Measurements from ENCODE around the gene DLEC1. TPM values are rescaled to one million over a fixed set of nuclear protein-coding genes. Genes with fewer than 3 reads are reported as not detected.

DLEC1 gene
- polyA plus RNA-seq, 1 donor from 2014 or later = 0.25 TPM

GRCh38 chr3:38038447-38038911 is 529 bp upstream of the DLEC1 start:
- H3K9me2 ChIP-seq (ENCODE audit: insufficient read depth, low read length) = no peaks in the 10 kb centered on the region
- no peaks in the 10 kb centered on the region for H3K79me2 ChIP-seq (replicated peaks; ENCODE audit: insufficient read depth, low read length)
- peaks cover 20% of the 10 kb centered on the region for H3K27me3 ChIP-seq (ENCODE audit: insufficient read depth, low read depth, low read length)
- H4K20me1 ChIP-seq (ENCODE audit: insufficient read depth) = no peaks in the 10 kb centered on the region
- peak overlapping the region; percentile 28 for H3K4me2 ChIP-seq (ENCODE audit: low read length)
- no peak for TF ChIP-seq MXI1 (conservative IDR thresholded peaks at IDR 0.05; ENCODE audit: poor library complexity, severe bottlenecking)
- H3K4me3 ChIP-seq (ENCODE audit: low read length) = peak overlapping the region; percentile 68
- H3K27ac ChIP-seq (ENCODE audit: low read length) = no peak overlapping the region
- H3F3A ChIP-seq (ENCODE audit: insufficient read depth, low read length, poor library complexity, severe bottlenecking) = no peaks in the 10 kb centered on the region
- no peaks in the 10 kb centered on the region for H3K9me3 ChIP-seq (ENCODE audit: low read length)
- H3K9ac ChIP-seq (ENCODE audit: low read length) = no peak overlapping the region
- no peaks in the 10 kb centered on the region for H3K36me3 ChIP-seq (ENCODE audit: insufficient read depth, low read length)
- H2AFZ ChIP-seq (ENCODE audit: low read depth, low read length) = peak overlapping the region; percentile 27

- no peak overlapping the region for H2AFZ ChIP-seq (ENCODE audit: low read depth, low read length)
- H4K20me1 ChIP-seq (ENCODE audit: insufficient read depth) = no peaks in the 10 kb centered on the region
- H3K36me3 ChIP-seq (ENCODE audit: insufficient read depth, low read length) = no peaks in the 10 kb centered on the region
- peak overlapping the region; percentile 68 for H3K4me3 ChIP-seq (ENCODE audit: low read length)
- H3K79me2 ChIP-seq (replicated peaks; ENCODE audit: insufficient read depth, low read length) = no peaks in the 10 kb centered on the region
- H3K27ac ChIP-seq (ENCODE audit: low read length) = no peak overlapping the region
- H3K27me3 ChIP-seq (ENCODE audit: insufficient read depth, low read depth, low read length) = peaks cover 20% of the 10 kb centered on the region
- H3K4me2 ChIP-seq (ENCODE audit: low read length) = no peak overlapping the region
- no peak for TF ChIP-seq SMC3 (conservative IDR thresholded peaks at IDR 0.05; ENCODE audit: poor library complexity)
- no peaks in the 10 kb centered on the region for H3K9me2 ChIP-seq (ENCODE audit: insufficient read depth, low read length)
- H3K9me3 ChIP-seq (ENCODE audit: low read length) = no peaks in the 10 kb centered on the region
- H3K9ac ChIP-seq (ENCODE audit: low read length) = no peak overlapping the region
- no peaks in the 10 kb centered on the region for H3F3A ChIP-seq (ENCODE audit: insufficient read depth, low read length, poor library complexity, severe bottlenecking)
These were observed 872 bp downstream of the DLEC1 start for GRCh38 chr3:38039899-38040261.

DNA sequence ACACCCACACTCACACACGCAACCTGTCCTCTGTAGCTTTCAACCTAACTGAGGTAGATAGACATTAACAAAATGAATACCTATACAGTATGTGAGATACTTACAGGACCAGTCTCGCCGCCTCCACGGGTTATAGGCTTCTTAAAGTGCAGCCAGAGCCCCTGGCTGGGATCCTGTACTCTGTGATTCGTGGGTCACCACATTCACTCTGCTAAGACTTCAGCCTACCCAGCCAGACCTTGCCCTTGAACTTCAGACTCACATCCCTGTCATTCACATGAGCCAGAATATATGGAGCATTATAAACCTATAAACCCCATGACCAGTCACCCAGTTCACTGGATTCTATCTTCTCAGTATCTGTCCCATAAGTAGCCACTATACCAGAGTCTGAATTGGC is 1.4 kb downstream of the DLEC1 start:
- no peak overlapping the region for H2AFZ ChIP-seq (ENCODE audit: low read depth, low read length)
- H3K9ac ChIP-seq (ENCODE audit: low read length) = no peak overlapping the region
- no peak overlapping the region for H3K4me2 ChIP-seq (ENCODE audit: low read length)
- H3K4me3 ChIP-seq (ENCODE audit: low read length) = no peak overlapping the region
- no peaks in the 10 kb centered on the region for H4K20me1 ChIP-seq (ENCODE audit: insufficient read depth)
- no peaks in the 10 kb centered on the region for H3K9me2 ChIP-seq (ENCODE audit: insufficient read depth, low read length)
- H3K27ac ChIP-seq (ENCODE audit: low read length) = no peak overlapping the region
- TF ChIP-seq RAD21 (conservative IDR thresholded peaks at IDR 0.05) = no peak
- no peak for TF ChIP-seq TAF1 (IDR thresholded peaks at IDR 0.05; ENCODE audit: low read depth)
- TF ChIP-seq CTCF (IDR thresholded peaks at IDR 0.05; ENCODE audit: poor library complexity, severe bottlenecking) = no peak
- H3K79me2 ChIP-seq (replicated peaks; ENCODE audit: insufficient read depth, low read length) = no peaks in the 10 kb centered on the region
- no peaks in the 10 kb centered on the region for H3K36me3 ChIP-seq (ENCODE audit: insufficient read depth, low read length)
- no peaks in the 10 kb centered on the region for H3K9me3 ChIP-seq (ENCODE audit: low read length)
- no peaks in the 10 kb centered on the region for H3F3A ChIP-seq (ENCODE audit: insufficient read depth, low read length, poor library complexity, severe bottlenecking)
- peaks cover 20% of the 10 kb centered on the region for H3K27me3 ChIP-seq (ENCODE audit: insufficient read depth, low read depth, low read length)

DNA sequence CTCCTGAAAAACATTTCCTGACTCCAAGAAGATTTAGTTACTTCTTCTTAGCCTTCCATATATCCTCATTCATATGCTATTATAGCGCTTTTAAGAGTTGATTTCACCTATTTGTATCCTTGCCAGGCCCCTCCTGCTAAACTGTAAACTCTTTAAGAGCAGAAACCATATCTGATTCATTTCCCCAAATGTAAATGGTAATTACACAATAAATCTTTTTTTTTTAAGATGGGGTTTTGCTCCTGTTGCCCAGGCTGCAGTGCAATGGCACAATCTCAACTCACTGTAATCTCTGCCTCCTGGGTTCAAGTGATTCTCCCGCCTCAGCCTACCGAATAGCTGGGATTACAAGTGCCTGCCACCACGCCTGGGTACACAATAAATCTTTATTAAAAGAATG is 4.5 kb downstream of the DLEC1 start:
- no peak overlapping the region for H3K4me3 ChIP-seq (ENCODE audit: low read length)
- H2AFZ ChIP-seq (ENCODE audit: low read depth, low read length) = no peak overlapping the region
- no peaks in the 10 kb centered on the region for H4K20me1 ChIP-seq (ENCODE audit: insufficient read depth)
- no peak overlapping the region for H3K4me2 ChIP-seq (ENCODE audit: low read length)
- no peaks in the 10 kb centered on the region for H3K36me3 ChIP-seq (ENCODE audit: insufficient read depth, low read length)
- H3K79me2 ChIP-seq (replicated peaks; ENCODE audit: insufficient read depth, low read length) = no peaks in the 10 kb centered on the region
- H3F3A ChIP-seq (ENCODE audit: insufficient read depth, low read length, poor library complexity, severe bottlenecking) = no peaks in the 10 kb centered on the region
- no peaks in the 10 kb centered on the region for H3K9me3 ChIP-seq (ENCODE audit: low read length)
- no peak overlapping the region for H3K9ac ChIP-seq (ENCODE audit: low read length)
- H3K27me3 ChIP-seq (ENCODE audit: insufficient read depth, low read depth, low read length) = peaks cover 20% of the 10 kb centered on the region
- H3K9me2 ChIP-seq (ENCODE audit: insufficient read depth, low read length) = no peaks in the 10 kb centered on the region
- TF ChIP-seq RAD21 (conservative IDR thresholded peaks at IDR 0.05) = no peak
- TF ChIP-seq, protein P1, sequence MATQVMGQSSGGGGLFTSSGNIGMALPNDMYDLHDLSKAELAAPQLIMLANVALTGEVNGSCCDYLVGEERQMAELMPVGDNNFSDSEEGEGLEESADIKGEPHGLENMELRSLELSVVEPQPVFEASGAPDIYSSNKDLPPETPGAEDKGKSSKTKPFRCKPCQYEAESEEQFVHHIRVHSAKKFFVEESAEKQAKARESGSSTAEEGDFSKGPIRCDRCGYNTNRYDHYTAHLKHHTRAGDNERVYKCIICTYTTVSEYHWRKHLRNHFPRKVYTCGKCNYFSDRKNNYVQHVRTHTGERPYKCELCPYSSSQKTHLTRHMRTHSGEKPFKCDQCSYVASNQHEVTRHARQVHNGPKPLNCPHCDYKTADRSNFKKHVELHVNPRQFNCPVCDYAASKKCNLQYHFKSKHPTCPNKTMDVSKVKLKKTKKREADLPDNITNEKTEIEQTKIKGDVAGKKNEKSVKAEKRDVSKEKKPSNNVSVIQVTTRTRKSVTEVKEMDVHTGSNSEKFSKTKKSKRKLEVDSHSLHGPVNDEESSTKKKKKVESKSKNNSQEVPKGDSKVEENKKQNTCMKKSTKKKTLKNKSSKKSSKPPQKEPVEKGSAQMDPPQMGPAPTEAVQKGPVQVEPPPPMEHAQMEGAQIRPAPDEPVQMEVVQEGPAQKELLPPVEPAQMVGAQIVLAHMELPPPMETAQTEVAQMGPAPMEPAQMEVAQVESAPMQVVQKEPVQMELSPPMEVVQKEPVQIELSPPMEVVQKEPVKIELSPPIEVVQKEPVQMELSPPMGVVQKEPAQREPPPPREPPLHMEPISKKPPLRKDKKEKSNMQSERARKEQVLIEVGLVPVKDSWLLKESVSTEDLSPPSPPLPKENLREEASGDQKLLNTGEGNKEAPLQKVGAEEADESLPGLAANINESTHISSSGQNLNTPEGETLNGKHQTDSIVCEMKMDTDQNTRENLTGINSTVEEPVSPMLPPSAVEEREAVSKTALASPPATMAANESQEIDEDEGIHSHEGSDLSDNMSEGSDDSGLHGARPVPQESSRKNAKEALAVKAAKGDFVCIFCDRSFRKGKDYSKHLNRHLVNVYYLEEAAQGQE (IDR thresholded peaks at IDR 0.05; ENCODE audit: borderline replicate concordance) = no peak
- TF ChIP-seq SMC3 (conservative IDR thresholded peaks at IDR 0.05; ENCODE audit: poor library complexity) = no peak
- no peak for TF ChIP-seq POLR2AphosphoS5 (IDR thresholded peaks at IDR 0.05)
- TF ChIP-seq EP300 (conservative IDR thresholded peaks at IDR 0.05; ENCODE audit: poor library complexity, severe bottlenecking) = no peak
- no peak for TF ChIP-seq CTCF (IDR thresholded peaks at IDR 0.05; ENCODE audit: poor library complexity, severe bottlenecking)
- TF ChIP-seq MXI1 (conservative IDR thresholded peaks at IDR 0.05; ENCODE audit: poor library complexity, severe bottlenecking) = no peak
- no peak for TF ChIP-seq EZH2 (IDR thresholded peaks at IDR 0.05; ENCODE audit: borderline replicate concordance, insufficient read depth, low read length, poor library complexity, severe bottlenecking)
- no peak for TF ChIP-seq TAF1 (IDR thresholded peaks at IDR 0.05; ENCODE audit: low read depth)
- H3K27ac ChIP-seq (ENCODE audit: low read length) = no peak overlapping the region
